Lower leg skin (tissue), 4 donors: ENCODE data around the gene LZTS2. TPM values are rescaled to one million over a fixed set of nuclear protein-coding genes. Genes with fewer than 3 reads are reported as not detected.

Experiments
- DNase-seq, 2 donors: peaks; one replicate each; pipeline ENCODE4 v3.0.0-alpha.2; 2019; ENCODE audit warnings: low spot score in 2 of 2
- H3K4me3 ChIP-seq: fragments of 200-600 bp; sonication (generic); 2 replicates; pipeline ENCODE4 v1.5.1; 2017; ENCODE audit warnings: mild to moderate bottlenecking, low read depth; ENCODE audit not compliant: poor library complexity, severe bottlenecking
- CTCF ChIP-seq, 3 donors: fragments of 450-650 bp; IDR thresholded peaks; one replicate each; pipeline ENCODE4 v1.5.1; 2016; ENCODE audit warnings: antibody characterized with exemption in 3 of 3, mild to moderate bottlenecking in 3 of 3, moderate library complexity in 2 of 3
- POLR2A ChIP-seq, 2 donors: fragments of 450-650 bp; IDR thresholded peaks; one replicate each; pipeline ENCODE4 v1.6.1; 2016 to 2017; ENCODE audit warnings: antibody characterized with exemption in 2 of 2, mild to moderate bottlenecking in 1 of 2, moderate library complexity in 1 of 2
- WGBS, 2 donors: methylation state at CpG; one replicate each; pipeline ENCODE4 v1.1.5; 2018; 5-methylcytosine and 5-hydroxymethylcytosine counted together
- intact Hi-C: fragments of 100-400 bp; cut with DNase I; formaldehyde crosslinking; loops from one replicate; pipeline ENCODE4 v1.15.0; 2023; ENCODE audit warnings: low total_unique reads
- total RNA-seq, 4 donors: library from RNA; depleted of rRNA; stranded (reverse); fragments of >200 nt; gene quantifications; one replicate each; pipeline ENCODE4 v1.1.0, GENCODE V29; 2016

LZTS2 gene
- total RNA-seq, 4 donors from 2014 or later: 58.9 to 81.4 (median 71.2) TPM

GRCh38 chr10:100976906-100977305 is 22.7 kb upstream of the LZTS2 start:
- WGBS, 2 donors: 49 to 56% methylated on average over 3 of the region's 3 CpGs
- intact Hi-C loops: no loop called here
- no peak overlapping the region for H3K4me3 ChIP-seq
- DNase-seq: no peak
- no peak for TF ChIP-seq POLR2A (IDR thresholded peaks at IDR 0.05)
- TF ChIP-seq CTCF (IDR thresholded peaks at IDR 0.05): no peak

GRCh38 chr10:100977436-100977835 is 22.2 kb upstream of the LZTS2 start:
- no peak for DNase-seq
- no peak for TF ChIP-seq CTCF (IDR thresholded peaks at IDR 0.05)
- TF ChIP-seq POLR2A (IDR thresholded peaks at IDR 0.05): no peak
- intact Hi-C loops: no loop called here
- WGBS, 2 donors: 84% methylated on average over 6 of the region's 6 CpGs
- no peak overlapping the region for H3K4me3 ChIP-seq

- TF ChIP-seq POLR2A (IDR thresholded peaks at IDR 0.05) (no peak), CTCF (IDR thresholded peaks at IDR 0.05) (no peak)
- 85 to 88% methylated on average over 13 of the region's 13 CpGs for WGBS, 2 donors
- intact Hi-C loops: no loop called here
- H3K4me3 ChIP-seq: no peak overlapping the region
- peak in 1 of 2 donors; percentile 72 for DNase-seq
These were observed 21.3 kb upstream of the LZTS2 start for GRCh38 chr10:100978121-100978900.

- TF ChIP-seq CTCF (IDR thresholded peaks at IDR 0.05): no peak
- no peak for TF ChIP-seq POLR2A (IDR thresholded peaks at IDR 0.05)
- WGBS, 2 donors: 88 to 91% methylated on average over 10 of the region's 10 CpGs
- no peak overlapping the region for H3K4me3 ChIP-seq
- intact Hi-C loops: no loop called here
- DNase-seq: no peak
These were observed 20.8 kb upstream of the LZTS2 start for GRCh38 chr10:100978901-100979195.

- peak in 1 of 2 donors; percentile 78 for DNase-seq
- H3K4me3 ChIP-seq: no peak overlapping the region
- intact Hi-C loops: no loop called here
- WGBS, 2 donors: 94 to 95% methylated on average over 16 of the region's 16 CpGs
- TF ChIP-seq CTCF (IDR thresholded peaks at IDR 0.05) (no peak), POLR2A (IDR thresholded peaks at IDR 0.05) (no peak)
These were observed 19.8 kb upstream of the LZTS2 start for GRCh38 chr10:100979791-100980272.

GRCh38 chr10:100980311-100980710 is 19.3 kb upstream of the LZTS2 start:
- WGBS, 2 donors: 89 to 100% methylated on average over 2 of the region's 2 CpGs
- TF ChIP-seq CTCF (IDR thresholded peaks at IDR 0.05) (no peak), POLR2A (IDR thresholded peaks at IDR 0.05) (no peak)
- DNase-seq: peak in 1 of 2 donors; percentile 31
- intact Hi-C loops: no loop called here
- H3K4me3 ChIP-seq: no peak overlapping the region
